AML-193 (cell line): ENCODE data around the gene CNTNAP5.

Source experiments
- DNase-seq, 2 experiments: peaks; one replicate each; lab custom pipeline; 2025; lab: John Stamatoyannopoulos, UW

The CNTNAP5 gene

GRCh38 chr2:124267794-124268193, 242.7 kb downstream of the CNTNAP5 start:
- DNase-seq = no peak

- DNase-seq = no peak
Measured at GRCh38 chr2:124269348-124269747, 244.3 kb downstream of the CNTNAP5 start.

- DNase-seq = no peak
Measured at GRCh38 chr2:124272261-124272841, 247.3 kb downstream of the CNTNAP5 start.

GRCh38 chr2:124281541-124281940, 256.5 kb downstream of the CNTNAP5 start:
- no peak for DNase-seq

DNA sequence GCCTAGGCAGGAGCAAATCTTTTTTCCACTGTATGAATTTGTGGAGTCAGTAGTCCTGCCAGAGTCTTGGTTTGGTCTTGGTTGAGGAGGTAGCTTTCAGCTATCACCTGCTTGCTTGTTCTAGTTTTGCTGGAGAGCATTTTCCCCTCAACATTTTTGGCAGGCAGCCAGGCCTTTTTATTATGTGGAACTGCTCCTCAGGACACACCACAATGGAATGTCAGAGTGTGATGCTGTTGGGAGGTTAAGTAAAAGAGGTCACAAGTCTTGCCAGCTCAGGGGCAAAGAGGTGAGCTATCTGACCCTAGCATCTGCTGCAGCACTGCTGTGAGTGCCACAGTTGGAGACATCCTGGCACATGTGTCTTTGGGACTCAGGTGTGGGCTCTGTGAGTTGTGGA, 258.0 kb downstream of the CNTNAP5 start:
- DNase-seq = no peak

DNA sequence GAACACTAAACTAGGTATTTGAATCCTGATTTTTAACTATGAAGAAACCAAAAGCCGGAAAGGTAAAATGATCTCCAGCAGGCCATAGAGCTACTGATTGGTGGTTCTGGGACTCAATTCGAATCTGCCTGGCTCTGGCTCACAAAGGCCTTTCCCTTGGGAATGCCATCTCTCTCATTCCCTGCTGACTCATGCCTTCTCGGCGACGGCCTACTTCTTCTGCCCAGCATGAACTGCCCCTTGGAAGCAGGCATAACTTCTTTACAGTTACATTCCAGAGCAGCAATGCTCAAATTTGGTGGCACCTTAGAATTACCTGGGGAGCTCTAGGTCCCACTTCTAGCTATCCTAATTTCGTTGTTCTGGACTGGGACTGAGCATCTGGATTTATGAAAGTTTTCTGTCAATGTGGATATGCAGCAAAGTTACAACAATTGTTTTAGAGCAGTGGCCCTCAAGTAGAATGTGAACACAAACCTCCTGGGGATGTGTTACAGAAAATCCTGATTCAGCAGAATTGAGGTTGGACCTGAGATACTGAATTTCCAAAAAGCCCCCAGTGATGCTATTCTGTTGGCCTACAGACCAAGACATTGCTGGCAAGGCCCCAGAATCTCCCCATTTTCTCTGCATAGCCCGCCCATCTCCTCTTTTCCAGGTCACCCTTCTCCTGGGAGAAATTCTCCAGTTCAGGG, 261.1 kb downstream of the CNTNAP5 start:
- DNase-seq = no peak

DNA sequence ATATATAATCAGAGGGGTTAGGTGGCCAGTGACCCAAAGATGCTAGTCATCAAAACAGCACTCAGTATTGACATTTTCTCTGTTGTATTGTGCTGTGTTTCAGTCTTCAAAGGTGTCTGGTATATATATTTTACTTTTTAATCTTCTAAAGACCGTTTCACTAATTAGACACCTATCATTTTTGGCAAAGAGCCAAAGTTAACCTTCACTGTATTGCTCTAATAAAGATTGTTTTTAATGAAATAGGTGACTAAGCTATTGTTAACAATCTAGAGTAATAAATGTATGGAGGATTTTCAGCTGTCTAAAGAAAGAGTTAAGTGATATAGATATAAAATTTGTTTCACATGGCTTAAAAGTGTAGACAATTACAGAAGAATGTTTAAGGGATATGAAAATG, 264.0 kb downstream of the CNTNAP5 start:
- no peak for DNase-seq

GRCh38 chr2:124289615-124290014, 264.5 kb downstream of the CNTNAP5 start:
- no peak for DNase-seq

DNA sequence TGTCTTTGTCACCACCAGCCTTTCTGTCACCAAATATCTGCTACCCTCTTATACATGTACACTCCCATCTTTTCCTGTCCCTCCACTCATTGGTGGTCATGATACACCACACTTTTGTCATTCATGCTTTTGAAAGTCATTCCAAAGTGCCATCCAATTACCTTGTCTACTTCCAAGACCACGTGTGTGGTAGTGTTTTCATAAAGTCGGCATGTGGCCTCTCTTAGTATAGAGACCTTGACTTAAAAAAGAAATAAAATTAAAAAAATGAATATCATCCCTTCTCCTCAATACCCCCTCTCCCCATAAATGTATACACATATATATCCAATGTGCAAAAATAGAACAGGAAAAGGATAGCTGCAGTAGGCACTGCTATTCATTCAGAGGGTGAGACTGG, 271.4 kb downstream of the CNTNAP5 start:
- no peak for DNase-seq

- DNase-seq = no peak
Measured at GRCh38 chr2:124301915-124302314, 276.8 kb downstream of the CNTNAP5 start.

DNA sequence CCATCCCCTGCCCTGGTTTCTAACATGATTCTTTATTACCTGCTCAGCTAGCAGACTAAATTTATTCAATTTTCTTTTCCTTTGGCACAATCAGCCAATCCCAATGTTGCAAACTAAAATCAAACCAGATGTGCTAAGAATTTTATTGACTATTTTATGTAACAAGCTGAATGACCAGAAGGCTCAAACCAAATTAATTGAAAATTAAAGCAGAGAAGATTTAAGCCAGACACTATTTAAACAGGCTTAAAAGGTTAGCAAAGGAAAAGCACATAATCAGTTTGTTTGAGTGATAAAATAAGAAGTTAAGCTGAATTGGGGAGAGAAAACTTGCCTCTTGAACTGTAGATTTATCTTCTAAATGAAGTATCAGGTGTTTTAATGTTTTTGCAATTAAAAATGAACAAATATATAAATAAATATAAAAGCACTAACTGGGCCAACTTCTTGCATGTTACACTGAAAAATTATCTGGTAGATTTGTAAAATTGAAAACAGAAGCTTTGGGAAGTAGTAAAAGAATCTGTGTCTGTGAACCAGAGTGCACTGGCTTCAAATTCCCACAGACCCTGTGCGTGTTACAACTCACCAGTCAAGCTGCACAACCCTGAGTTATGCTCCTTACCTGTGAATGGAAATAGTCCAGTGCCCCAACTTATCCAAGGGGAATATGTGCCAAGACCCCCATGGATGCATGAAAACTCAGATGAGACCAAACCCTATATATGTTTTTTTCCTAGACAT, 283.4 kb downstream of the CNTNAP5 start:
- DNase-seq = no peak

- no peak for DNase-seq
Measured at GRCh38 chr2:124309563-124310138, 284.6 kb downstream of the CNTNAP5 start.

DNA sequence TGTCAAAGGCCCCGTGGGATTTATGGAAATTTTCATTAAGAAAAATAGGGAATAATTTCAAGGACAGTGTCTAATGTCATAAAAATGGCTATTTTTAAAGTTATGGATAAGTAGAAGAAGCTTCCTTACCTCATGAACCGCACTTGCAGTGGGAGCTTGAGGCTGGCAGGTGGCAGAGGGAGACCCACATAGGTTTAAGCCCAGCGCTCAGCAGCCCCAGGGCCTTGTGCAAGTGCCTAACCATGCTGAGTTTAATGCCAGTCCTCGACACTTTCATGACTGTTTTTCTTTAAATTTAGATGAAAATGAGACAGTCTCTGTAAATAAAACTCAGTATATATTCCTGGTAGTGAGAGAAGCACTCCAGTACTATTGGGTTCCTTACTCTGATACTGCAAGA, 285.6 kb downstream of the CNTNAP5 start:
- DNase-seq = no peak

- no peak for DNase-seq
Measured at GRCh38 chr2:124314084-124314483, 289.0 kb downstream of the CNTNAP5 start.

DNA sequence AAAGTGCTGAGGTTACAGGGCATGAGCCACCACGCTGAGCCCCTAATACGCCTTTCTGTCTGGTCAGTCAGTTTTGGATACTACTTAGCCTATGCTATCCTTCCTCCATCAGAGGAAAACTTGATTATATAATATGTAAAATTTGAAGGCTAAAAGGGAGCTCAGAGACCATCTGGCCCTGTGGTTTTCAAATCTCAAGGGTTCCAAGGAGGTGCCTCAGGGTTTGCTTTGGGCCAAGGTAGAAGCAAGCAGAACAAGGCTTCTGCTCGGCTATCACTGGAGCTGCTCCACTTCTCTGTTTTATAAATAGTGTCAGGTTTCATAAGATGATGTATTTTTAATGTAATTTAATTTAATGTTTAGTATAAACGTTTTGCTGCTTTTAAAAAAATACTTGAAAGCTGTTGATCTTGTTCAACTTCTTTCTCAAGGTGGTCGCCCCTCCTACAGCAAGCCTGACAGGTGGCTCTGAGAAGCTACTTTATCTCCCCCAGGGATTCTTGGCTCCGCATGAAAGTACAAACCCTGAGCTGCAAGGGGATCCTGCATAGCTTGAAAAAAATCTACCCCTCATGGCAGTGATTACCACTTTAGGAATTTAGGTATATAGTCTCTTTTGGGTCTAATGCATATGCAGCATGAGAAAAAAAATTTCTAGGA, 290.3 kb downstream of the CNTNAP5 start:
- DNase-seq = no peak

DNA sequence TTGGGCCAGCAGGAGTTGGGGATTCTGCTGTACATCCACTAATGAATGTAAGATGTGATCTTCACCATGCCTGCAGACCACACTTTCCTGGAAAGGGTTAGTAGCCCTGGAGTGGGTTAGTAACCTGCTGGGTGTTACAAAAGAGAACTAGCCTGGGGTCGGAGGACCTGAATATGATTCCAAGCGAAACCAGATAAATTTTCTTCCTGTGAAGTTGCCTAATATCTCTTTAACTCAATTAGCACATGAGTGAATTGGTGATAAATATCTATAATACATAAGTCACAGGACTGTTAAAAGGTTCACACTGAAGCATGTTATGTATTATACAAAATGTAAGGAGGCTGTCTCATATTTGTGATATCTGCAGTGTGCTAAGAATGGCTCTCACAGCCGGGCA, 291.0 kb downstream of the CNTNAP5 start:
- no peak for DNase-seq

DNA sequence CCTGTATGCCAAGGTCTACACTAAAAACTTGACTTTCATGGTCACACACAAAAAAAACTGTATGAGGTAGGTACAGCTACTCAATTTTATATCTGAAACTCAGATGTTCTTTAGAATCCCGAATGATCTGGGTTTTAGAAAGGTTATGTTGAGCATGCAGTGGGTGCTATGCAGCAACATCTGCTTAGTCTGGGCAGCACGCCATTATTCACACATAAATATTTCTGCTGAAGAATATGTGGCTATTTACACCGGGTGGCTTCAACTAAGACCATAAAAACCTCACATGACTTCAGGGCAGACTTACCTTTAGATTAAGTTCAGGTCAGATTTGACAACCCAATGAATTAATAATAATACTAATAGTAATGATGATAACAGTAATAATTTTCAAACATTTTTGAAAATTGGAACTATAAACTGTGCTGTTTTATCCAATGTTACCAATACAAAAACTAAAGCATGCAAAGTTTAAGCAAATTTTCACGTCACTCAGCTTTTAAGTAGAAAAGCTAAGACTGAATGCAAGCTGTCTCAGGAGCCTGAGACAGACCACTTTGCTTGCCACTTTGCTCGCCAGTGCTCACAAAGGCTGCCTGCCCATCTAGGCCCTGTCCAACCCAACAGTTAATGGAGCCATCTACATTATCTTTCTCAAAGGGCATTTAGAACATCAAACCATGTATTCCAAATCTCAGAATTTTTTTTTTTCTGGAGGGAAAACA, 292.0 kb downstream of the CNTNAP5 start:
- DNase-seq = no peak

GRCh38 chr2:124317628-124318027, 292.5 kb downstream of the CNTNAP5 start:
- no peak for DNase-seq

- no peak for DNase-seq
Measured at GRCh38 chr2:124318913-124319312, 293.8 kb downstream of the CNTNAP5 start.

GRCh38 chr2:124319577-124319976, 294.5 kb downstream of the CNTNAP5 start:
- no peak for DNase-seq

- DNase-seq = no peak
Measured at GRCh38 chr2:124320051-124320688, 295.1 kb downstream of the CNTNAP5 start.
